AG09309 (cell line): ENCODE measurements around the gene TRMT1L.
"Not testable (repeated sequence)": the region's sequence is repeated elsewhere in the genome, so short reads cannot be mapped to it uniquely, and the experiment has no call there.

ENCODE experiments used
- DNase-seq: peaks from one replicate; pipeline ENCODE4 v3.0.0-alpha.2; 2010; ENCODE audit warnings: low read depth
- H3K4me3 ChIP-seq: 2 replicates; pipeline ENCODE4 v1.5.1; 2011; ENCODE audit warnings: mild to moderate bottlenecking, low read depth, low read length, moderate library complexity; ENCODE audit not compliant: control insufficient read depth
- TF ChIP-seq, protein P1 (sequence below): IDR thresholded peaks from 2 replicates; pipeline ENCODE4 v1.5.1; 2011; ENCODE audit warnings: mild to moderate bottlenecking, low read depth, low read length, inconsistent platforms; ENCODE audit not compliant: insufficient read depth, control insufficient read depth; ENCODE audit errors: missing control alignments

TRMT1L gene, protein sequence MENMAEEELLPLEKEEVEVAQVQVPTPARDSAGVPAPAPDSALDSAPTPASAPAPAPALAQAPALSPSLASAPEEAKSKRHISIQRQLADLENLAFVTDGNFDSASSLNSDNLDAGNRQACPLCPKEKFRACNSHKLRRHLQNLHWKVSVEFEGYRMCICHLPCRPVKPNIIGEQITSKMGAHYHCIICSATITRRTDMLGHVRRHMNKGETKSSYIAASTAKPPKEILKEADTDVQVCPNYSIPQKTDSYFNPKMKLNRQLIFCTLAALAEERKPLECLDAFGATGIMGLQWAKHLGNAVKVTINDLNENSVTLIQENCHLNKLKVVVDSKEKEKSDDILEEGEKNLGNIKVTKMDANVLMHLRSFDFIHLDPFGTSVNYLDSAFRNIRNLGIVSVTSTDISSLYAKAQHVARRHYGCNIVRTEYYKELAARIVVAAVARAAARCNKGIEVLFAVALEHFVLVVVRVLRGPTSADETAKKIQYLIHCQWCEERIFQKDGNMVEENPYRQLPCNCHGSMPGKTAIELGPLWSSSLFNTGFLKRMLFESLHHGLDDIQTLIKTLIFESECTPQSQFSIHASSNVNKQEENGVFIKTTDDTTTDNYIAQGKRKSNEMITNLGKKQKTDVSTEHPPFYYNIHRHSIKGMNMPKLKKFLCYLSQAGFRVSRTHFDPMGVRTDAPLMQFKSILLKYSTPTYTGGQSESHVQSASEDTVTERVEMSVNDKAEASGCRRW

DNA sequence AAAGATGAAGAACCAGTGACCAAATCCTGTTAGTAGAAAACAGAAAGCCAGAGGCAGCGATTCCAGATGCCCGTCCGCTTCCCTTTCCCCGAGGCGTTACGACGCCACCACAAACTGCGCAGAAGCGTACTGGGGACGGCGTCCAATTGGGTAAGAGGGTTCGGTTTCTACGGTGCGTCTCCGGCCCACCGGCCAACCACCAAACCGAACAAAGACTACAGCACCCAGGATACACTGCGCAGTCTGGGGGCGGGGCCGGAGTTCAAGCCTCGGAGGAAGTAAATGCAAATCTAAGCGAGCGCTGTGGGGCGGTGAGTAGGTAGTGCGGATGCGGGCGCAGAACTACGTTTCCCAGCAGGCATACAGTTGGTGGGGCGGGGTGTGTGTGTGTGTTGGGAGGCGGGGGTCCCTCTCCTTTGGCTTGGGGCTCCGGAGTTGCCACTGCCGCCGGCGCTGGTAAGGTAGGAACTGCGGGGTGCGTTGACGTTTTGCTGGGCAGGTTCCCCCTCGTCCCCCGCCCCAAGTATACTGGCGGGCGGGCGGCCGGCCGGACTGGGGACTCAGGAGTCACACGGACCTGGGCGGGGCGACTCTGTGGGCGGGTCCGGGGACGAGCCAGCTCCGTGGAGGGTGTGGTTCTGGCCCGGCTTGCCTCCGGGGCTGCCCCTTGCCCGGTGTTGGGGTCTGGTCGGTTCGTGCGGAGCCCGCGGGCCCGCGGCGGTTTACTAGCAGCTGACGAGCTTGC lies at the start of gene TRMT1L, which contains the start of gene SWT1:
TSS of gene TRMT1L (minus strand) at position 100 of the 745 bp plus-strand sequence. CDS start 241 bp downstream, outside the sequence.
TSS of gene SWT1 (plus strand) at position 314 of the 745 bp plus-strand sequence. CDS start 3,675 bp downstream, outside the sequence.
- peak within 1 kb of the TSS; percentile 86 for H3K4me3 ChIP-seq
- TF ChIP-seq, protein P1, sequence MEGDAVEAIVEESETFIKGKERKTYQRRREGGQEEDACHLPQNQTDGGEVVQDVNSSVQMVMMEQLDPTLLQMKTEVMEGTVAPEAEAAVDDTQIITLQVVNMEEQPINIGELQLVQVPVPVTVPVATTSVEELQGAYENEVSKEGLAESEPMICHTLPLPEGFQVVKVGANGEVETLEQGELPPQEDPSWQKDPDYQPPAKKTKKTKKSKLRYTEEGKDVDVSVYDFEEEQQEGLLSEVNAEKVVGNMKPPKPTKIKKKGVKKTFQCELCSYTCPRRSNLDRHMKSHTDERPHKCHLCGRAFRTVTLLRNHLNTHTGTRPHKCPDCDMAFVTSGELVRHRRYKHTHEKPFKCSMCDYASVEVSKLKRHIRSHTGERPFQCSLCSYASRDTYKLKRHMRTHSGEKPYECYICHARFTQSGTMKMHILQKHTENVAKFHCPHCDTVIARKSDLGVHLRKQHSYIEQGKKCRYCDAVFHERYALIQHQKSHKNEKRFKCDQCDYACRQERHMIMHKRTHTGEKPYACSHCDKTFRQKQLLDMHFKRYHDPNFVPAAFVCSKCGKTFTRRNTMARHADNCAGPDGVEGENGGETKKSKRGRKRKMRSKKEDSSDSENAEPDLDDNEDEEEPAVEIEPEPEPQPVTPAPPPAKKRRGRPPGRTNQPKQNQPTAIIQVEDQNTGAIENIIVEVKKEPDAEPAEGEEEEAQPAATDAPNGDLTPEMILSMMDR = no peak
- DNase-seq = peak; percentile 97

DNA sequence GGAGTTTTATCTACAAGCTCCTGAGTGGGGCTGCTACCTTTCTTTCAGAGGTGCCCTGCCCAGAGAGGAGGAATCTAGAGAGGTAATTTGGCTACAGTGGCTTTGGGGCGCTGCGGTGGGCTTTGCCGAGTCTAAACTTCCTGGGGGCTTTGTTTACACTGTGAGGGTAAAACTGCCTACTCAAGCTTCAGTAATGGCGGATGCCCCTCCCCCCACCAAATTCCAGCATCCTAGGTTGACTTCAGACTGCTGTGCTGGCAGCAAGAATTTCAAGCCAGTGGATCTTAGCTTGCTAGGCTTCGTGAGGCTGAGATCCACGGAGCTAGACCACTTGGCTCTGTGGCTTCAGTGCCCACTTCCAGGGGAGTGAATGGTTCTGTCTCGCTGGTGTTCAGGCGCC lies 44.1 kb upstream of the TRMT1L start:
- TF ChIP-seq, protein P1 = no peak
- no peak for DNase-seq

DNA sequence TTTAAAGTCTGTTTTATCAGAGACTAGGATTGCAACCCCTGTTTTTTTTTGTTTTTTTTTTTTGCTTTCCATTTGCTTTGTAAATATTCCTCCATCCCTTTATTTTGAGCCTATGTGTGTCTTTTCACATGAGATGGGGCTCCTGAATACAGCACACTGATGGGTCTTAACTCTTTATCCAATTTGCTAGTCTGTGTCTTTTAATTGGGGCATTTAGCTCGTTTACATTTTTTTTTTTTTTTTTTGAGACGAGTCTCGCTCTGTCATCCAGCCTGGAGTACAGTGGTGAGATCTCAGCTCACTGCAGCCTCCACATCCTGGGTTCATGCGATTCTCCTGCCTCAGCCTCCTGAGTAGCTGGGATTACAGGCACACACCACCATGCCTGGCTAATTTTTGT lies 42.0 kb upstream of the TRMT1L start:
- H3K4me3 ChIP-seq, DNase-seq: not testable (repeated sequence)

More for the DNA sequence above, 44.1 kb upstream of the TRMT1L start:
- no peak overlapping the region for H3K4me3 ChIP-seq

DNA sequence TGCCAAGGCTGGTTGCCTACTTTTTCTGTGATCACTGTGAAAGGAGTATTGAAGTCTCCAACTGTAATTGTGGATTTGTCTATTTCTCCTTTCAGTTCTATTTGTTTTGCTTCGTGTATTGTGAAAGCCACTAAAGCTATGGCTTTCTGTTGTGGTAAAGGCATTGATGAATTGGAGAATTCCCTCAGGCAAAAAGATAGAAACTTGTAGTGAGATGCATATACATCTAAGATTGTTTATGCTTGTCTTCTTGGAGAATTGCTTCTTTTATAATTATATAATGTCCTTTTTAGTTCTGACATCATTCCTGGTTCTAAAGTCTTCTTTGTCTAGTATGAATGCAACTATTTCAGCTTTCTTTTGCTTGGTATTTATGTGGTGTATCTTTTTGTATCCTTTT lies 37.0 kb upstream of the TRMT1L start:
- TF ChIP-seq, protein P1 = no peak
- no peak for DNase-seq
- H3K4me3 ChIP-seq = no peak overlapping the region

DNA sequence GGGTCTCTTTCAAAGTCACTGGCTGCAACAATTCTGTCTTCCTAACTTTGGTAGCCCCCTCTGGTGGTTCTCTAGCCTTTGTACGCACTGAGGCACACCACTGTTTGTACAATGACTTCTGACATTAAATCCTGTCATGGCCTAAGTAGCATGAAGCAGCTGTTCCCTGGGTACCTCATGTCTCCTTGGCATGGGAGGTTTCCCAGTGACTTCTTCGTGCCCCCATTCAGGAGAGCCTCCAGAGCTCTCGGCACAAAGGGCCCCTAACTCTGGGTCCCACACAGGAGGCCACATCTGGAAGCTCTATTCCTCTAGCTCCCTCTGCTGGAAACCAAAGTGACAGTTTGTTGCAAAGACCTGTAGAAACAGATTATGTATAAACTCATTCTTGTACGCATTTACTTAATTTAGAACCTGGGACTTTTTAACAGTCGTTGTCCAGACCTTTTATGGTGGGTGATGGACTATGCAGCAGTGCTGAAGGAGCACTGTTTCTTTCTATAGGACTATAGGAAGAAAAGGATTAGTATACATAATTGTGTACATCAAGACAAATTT lies 13.6 kb upstream of the TRMT1L start:
- TF ChIP-seq, protein P1 = peak; percentile 72
- no peak for DNase-seq
- no peak overlapping the region for H3K4me3 ChIP-seq

DNA sequence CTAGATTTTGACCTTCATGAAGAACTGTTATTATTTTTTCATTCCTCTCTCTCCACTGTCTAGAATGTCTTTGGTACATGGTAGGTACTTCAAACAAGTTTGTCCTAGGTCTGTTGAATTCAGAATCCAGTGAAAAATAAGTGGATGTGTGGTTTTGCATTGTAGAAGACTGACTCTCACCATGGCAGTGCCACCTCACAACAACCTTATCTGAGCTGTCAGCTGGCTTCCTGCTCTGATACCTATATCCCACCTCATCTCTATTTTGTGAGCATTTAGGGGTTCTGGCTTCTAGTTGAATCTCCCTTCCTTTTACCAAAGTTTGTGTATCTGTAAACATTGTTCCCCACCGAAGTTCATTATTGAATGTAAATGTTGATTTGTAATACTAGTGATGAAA lies 9.4 kb upstream of the TRMT1L start:
- no peak overlapping the region for H3K4me3 ChIP-seq
- no peak for DNase-seq
- TF ChIP-seq, protein P1 = no peak
